Gastroesophageal sphincter (tissue), 4 donors: ENCODE measurements around the gene MMP17. TPM values are rescaled to one million over a fixed set of nuclear protein-coding genes. Genes with fewer than 3 reads are reported as not detected.

Source experiments
- ATAC-seq: fragments of 150-250 bp; one replicate; pipeline ENCODE4 v1.9.1; 2016; ENCODE audit warnings: mild to moderate bottlenecking, moderate library complexity
- H3K27ac ChIP-seq, 4 donors: fragments of 200-600 bp; sonication (generic) in 3 of 4; 1 replicate in 3 of 4; 2 replicates in 1 of 4; pipeline ENCODE4 v1.5.1; 2016 to 2019
- H3K27me3 ChIP-seq: fragments of 200-600 bp; sonication (generic); one replicate; pipeline ENCODE4 v1.5.1; 2019
- H3K36me3 ChIP-seq, 2 donors: fragments of 200-600 bp; sonication (generic); one replicate each; pipeline ENCODE4 v1.5.1; 2019; ENCODE audit warnings: control low read depth in 1 of 2
- H3K4me1 ChIP-seq, 3 donors: fragments of 200-600 bp; sonication (generic); 1 replicate in 2 of 3; 2 replicates in 1 of 3; pipeline ENCODE4 v1.5.1; 2016 to 2019; ENCODE audit warnings: control low read depth in 2 of 3
- H3K4me3 ChIP-seq, 2 donors: fragments of 200-600 bp; sonication (generic); one replicate each; pipeline ENCODE4 v1.5.1; 2019; ENCODE audit warnings: mild to moderate bottlenecking in 1 of 2, moderate library complexity in 1 of 2
- H3K9me3 ChIP-seq, 3 donors: fragments of 200-600 bp; sonication (generic); one replicate each; pipeline ENCODE4 v1.5.1; 2017 to 2019; ENCODE audit warnings: control low read depth in 2 of 3
- CTCF ChIP-seq, 4 experiments: fragments of 200-600 bp in 2 of 4; fragments of 450-650 bp in 2 of 4; sonication (generic) in 1 of 4; IDR thresholded peaks; one replicate each; pipeline ENCODE4 v1.5.1; 2017 to 2019; ENCODE audit warnings: antibody characterized with exemption in 4 of 4, mild to moderate bottlenecking in 2 of 4, moderate library complexity in 2 of 4
- EP300 ChIP-seq: sonication (generic); formaldehyde crosslinking; IDR thresholded peaks from one replicate; pipeline ENCODE4 v1.6.1; 2017; ENCODE audit warnings: antibody characterized with exemption, mild to moderate bottlenecking
- POLR2A ChIP-seq, 2 donors: fragments of 450-650 bp; IDR thresholded peaks; one replicate each; pipeline ENCODE4 v1.6.1; 2017; ENCODE audit warnings: antibody characterized with exemption in 2 of 2, mild to moderate bottlenecking in 2 of 2, moderate library complexity in 1 of 2
- POLR2AphosphoS5 ChIP-seq: sonication (generic); formaldehyde crosslinking; IDR thresholded peaks from one replicate; pipeline ENCODE4 v1.6.1; 2017; ENCODE audit warnings: antibody characterized with exemption
- WGBS, 2 donors: methylation state at CpG; one replicate each; pipeline ENCODE4 v1.1.5; 2018; ENCODE audit warnings: low coverage in 1 of 2; 5-methylcytosine and 5-hydroxymethylcytosine counted together
- total RNA-seq, 4 donors: library from RNA; depleted of rRNA; stranded (reverse); fragments of >200 nt; gene quantifications; one replicate each; pipeline ENCODE4 v1.1.0, GENCODE V29; 2016

The MMP17 gene
- total RNA-seq, 4 donors from 2014 or later: 2.0 to 7.0 (median 4.5) TPM

- WGBS, 2 donors: 93% methylated on average over 3 of the region's 16 CpGs; no CpG with 5 or more reads in 1 of the 2 donors
- Histone ChIP-seq H3K4me3 (no peak overlapping the region), H3K4me1 (no peaks in the 10 kb centered on the region), H3K36me3 (no peaks in the 10 kb centered on the region), H3K27me3 (peaks cover 58% of the 10 kb centered on the region), H3K9me3 (no peaks in the 10 kb centered on the region), H3K27ac (no peak overlapping the region)
- TF ChIP-seq EP300 (no peak), CTCF (IDR thresholded peaks at IDR 0.05) (no peak)
- ATAC-seq: no peak
Measured at GRCh38 chr12:131854861-131855476, 26.8 kb downstream of the MMP17 start.

GRCh38 chr12:131855521-131856142, 27.4 kb downstream of the MMP17 start:
- no peak for ATAC-seq
- Histone ChIP-seq H3K9me3 (no peaks in the 10 kb centered on the region), H3K27me3 (peaks cover 57% of the 10 kb centered on the region), H3K4me1 (peaks cover 0 to 3% (median 0%) of the 10 kb centered on the region in 3 donors), H3K27ac (no peak overlapping the region), H3K4me3 (no peak overlapping the region), H3K36me3 (no peaks in the 10 kb centered on the region)
- TF ChIP-seq CTCF (IDR thresholded peaks at IDR 0.05) (no peak), EP300 (no peak), POLR2A (IDR thresholded peaks at IDR 0.05) (no peak), POLR2AphosphoS5 (no peak)
- 0 to 40% methylated on average over 1 to 3 of the region's 30 CpGs for WGBS, 2 donors

GRCh38 chr12:131856366-131857097, 28.3 kb downstream of the MMP17 start:
- no peaks in the 10 kb centered on the region for H3K36me3 ChIP-seq
- TF ChIP-seq POLR2AphosphoS5: no peak
- no peak for TF ChIP-seq CTCF (IDR thresholded peaks at IDR 0.05)
- no peak for TF ChIP-seq EP300
- H3K9me3 ChIP-seq: no peaks in the 10 kb centered on the region
- H3K4me3 ChIP-seq: no peak overlapping the region
- no peak overlapping the region for H3K27ac ChIP-seq
- no peak for ATAC-seq
- H3K27me3 ChIP-seq: peaks cover 48% of the 10 kb centered on the region
- WGBS, 2 donors: 80% methylated on average over 1 of the region's 10 CpGs; no CpG with 5 or more reads in 1 of the 2 donors
- H3K4me1 ChIP-seq: peaks cover 0 to 7% (median 0%) of the 10 kb centered on the region in 3 donors

GRCh38 chr12:131857908-131858850, 30.0 kb downstream of the MMP17 start:
- Histone ChIP-seq H3K4me3 (no peak overlapping the region), H3K9me3 (no peaks in the 10 kb centered on the region), H3K27me3 (peaks cover 34% of the 10 kb centered on the region), H3K4me1 (peaks cover 0 to 7% (median 0%) of the 10 kb centered on the region in 3 donors), H3K36me3 (no peaks in the 10 kb centered on the region), H3K27ac (no peak overlapping the region)
- TF ChIP-seq POLR2AphosphoS5 (no peak), POLR2A (IDR thresholded peaks at IDR 0.05) (no peak), CTCF (IDR thresholded peaks at IDR 0.05) (no peak), EP300 (no peak)
- WGBS, 2 donors: 71 to 74% methylated on average over 6 to 12 of the region's 21 CpGs
- ATAC-seq: no peak
